H1 (cell line): ENCODE measurements around the gene TEAD1. TPM values are rescaled to one million over a fixed set of nuclear protein-coding genes. Genes with fewer than 3 reads are reported as not detected.

Experiments
- ATF3 ChIP-seq: IDR thresholded peaks from 2 replicates; pipeline ENCODE4 v1.6.1; 2011; ENCODE audit warnings: low read depth, mild to moderate bottlenecking, low read length; ENCODE audit not compliant: insufficient read depth
- CREB1 ChIP-seq: IDR thresholded peaks from 2 replicates; pipeline ENCODE4 v1.6.1; 2012; ENCODE audit warnings: inconsistent platforms
- POLR2AphosphoS5 ChIP-seq: IDR thresholded peaks from 2 replicates; pipeline ENCODE4 v1.6.1; 2011; ENCODE audit warnings: low read depth, low read length
- polyA plus RNA-seq, 7 experiments: library from polyadenylated mRNA; depleted of rRNA in 3 of 7; stranded (reverse) in 5 of 7; unstranded in 2 of 7; fragments of >200 nt in 5 of 7; fragments of 200-250 nt in 2 of 7; gene quantifications; 1 replicate in 5 of 7; 2 replicates in 1 of 7; 4 replicates in 1 of 7; pipeline versions ENCODE4 v1.2.1 to v1.2.3, GENCODE V29; 2011 to 2013; ENCODE audit warnings: missing spikeins in 2 of 7, mixed read lengths in 2 of 7
- total RNA-seq: library from RNA; stranded (reverse); fragmentation: NEBNext Ultra II Directional; extraction: Animal tissue kit (Norgen Biotek cat#: 25700); gene quantifications from 2 replicates; pipeline ENCODE4 v1.2.1, GENCODE V29; 2021

TEAD1 gene
- total and polyA plus RNA-seq, 2 of the 8 experiments (the other 6 are each of a cell fraction or from before 2014, with no cell fraction given) = 15.6 to 67.4 TPM

DNA sequence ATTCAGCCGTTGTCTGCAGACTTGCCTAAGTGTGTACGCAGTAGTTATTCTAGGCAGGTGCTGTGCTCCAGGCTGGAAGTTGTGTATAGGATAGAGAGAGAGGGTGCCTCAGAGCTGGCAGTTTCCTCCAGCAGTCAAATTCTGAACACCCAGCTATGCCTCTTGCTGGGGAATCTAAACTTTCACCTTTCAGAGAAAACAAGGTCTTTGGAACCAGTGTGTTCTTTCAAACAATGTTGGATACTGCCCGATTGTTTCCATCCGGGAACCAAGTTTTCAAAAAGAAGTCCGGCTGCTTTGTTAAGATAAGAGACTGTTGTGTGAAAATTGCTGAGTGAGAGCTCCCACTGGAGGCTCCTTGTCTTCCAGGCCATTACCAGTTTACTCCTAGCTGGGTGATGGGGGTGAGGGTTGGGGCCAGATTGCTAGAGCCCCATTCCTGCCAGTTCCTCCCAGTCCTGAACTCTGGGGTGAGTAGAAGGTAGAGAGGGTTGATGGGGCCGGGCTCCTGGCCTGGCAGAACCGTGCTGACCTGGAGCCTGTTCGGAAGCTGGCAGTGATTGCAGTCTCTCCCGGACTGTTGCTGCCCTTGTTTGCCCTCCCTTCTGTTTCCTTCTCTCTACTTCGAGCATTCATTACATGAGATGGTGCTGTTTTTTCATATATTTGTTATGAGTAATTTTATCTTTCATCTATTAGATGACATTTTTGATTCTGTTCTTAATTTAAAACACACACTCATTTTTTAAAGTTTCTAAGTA is 150.2 kb downstream of the TEAD1 start (continued):
- TF ChIP-seq ATF3 = no peak
- TF ChIP-seq POLR2AphosphoS5 = no peak
- TF ChIP-seq CREB1 = no peak
- TF ChIP-seq, all 59 proteins: peak for 0
